NCI-H524 (cell line): ENCODE results near the gene OR51V1.
"Not testable (repeated sequence)": the region's sequence is repeated elsewhere in the genome, so short reads cannot be mapped to it uniquely, and the experiment has no call there.

ENCODE experiments used
- DNase-seq, 2 experiments: peaks; one replicate each; lab custom pipeline; 2025; lab: John Stamatoyannopoulos, UW

The OR51V1 gene

DNA sequence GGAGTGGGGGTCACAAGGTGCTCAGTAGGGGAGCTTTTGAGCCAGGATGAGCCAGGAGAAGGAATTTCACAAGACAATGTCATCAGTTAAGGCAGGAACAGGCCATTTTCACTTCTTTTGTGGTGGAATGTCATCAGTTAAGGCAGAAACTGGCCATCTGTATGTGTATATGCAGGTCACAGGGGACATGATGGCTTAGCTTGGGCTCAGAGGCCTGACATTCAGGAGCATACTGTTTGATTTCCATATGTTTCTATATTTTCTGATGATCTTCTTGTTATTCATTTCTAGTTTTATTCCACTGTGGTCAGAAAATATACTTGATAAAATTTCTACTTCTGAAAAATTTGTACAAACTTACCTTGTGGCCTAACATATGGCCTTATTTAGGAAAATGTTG lies 34.6 kb downstream of the OR51V1 start:
- not testable (repeated sequence) for DNase-seq

GRCh38 chr11:5164807-5165206 lies 35.7 kb downstream of the OR51V1 start:
- DNase-seq, result not testable (repeated sequence)

DNA sequence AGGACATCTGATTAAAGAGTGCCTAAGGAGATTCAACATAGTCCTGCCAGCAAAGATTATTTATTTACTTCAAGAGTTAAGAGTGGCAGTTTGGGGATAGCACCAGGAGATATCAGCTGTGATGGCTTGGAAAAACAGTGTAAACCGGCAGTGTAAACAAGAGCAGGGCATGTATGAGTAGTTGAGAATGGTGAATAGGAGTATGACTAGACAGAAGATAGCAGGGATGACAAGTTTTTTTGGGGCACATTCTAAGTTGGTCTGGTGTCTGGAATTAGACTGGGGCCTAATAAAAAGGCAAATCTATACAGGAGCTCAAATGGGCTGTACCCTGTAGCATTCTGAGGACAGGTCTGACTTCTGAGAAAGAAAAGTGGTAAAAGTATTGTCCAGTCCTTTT lies 39.4 kb downstream of the OR51V1 start:
- not testable (repeated sequence) for DNase-seq

DNA sequence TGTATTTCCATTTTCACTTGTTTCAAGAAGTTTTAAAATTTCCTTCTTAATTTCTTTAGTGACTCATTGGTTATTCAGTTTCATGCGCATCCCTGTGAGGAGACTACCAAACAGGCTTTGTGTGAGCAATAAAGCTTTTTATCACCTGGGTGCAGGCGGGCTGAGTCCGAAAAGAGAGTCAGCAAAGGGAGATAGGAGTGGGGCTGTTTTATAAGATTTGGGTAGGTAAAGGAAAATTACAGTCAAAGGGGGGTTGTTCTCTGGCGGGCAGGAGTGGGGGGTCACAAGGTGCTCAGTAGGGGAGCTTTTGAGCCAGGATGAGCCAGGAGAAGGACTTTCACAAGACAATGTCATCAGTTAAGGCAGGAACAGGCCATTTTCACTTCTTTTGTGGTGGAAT lies 40.3 kb downstream of the OR51V1 start:
- DNase-seq, result not testable (repeated sequence)

DNA sequence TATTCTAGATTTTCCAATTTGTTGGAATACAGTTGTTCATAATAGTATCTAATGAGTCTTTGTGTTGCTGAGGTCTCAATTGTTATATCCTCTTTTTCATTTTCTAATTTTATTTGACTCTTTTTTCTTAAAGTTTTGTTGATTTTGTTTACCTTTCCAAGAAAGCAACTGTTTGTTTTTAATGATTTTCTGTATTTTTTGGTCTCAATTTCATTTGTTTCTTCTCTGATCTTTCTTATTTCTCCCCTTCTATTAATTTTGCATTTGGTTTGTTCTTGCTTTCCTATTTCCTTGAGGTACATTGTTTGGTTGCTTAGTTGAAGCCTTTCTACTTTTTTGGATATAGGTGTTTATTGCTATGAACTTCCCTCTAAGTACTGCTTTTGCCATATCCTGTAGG lies 40.7 kb downstream of the OR51V1 start:
- DNase-seq, result no peak

DNA sequence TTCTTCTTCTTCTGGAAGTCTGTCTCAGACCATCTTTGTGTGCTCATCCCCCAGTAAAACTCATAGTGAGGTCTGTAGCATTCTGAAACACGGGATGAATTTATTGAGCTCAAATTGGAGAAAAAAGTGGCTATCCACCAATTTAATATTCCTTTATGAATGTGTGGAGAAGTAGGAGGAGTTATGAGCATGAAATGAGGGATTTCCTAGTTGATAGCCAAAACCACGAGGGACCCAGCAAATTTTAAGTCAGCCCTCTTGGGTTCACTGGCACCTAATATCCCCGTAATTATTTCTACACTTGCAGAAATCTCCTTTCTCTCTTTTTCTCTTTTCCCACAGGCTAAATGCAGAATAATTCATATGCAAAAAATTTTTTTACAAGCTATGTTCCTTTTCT lies 45.8 kb downstream of the OR51V1 start, which contains the start of gene OR52A1:
Gene OR52A1, minus strand, starts transcription at position 101 of the 400 bp plus-strand sequence. CDS start 2,388 bp downstream, outside the sequence.
- no peak for DNase-seq

DNA sequence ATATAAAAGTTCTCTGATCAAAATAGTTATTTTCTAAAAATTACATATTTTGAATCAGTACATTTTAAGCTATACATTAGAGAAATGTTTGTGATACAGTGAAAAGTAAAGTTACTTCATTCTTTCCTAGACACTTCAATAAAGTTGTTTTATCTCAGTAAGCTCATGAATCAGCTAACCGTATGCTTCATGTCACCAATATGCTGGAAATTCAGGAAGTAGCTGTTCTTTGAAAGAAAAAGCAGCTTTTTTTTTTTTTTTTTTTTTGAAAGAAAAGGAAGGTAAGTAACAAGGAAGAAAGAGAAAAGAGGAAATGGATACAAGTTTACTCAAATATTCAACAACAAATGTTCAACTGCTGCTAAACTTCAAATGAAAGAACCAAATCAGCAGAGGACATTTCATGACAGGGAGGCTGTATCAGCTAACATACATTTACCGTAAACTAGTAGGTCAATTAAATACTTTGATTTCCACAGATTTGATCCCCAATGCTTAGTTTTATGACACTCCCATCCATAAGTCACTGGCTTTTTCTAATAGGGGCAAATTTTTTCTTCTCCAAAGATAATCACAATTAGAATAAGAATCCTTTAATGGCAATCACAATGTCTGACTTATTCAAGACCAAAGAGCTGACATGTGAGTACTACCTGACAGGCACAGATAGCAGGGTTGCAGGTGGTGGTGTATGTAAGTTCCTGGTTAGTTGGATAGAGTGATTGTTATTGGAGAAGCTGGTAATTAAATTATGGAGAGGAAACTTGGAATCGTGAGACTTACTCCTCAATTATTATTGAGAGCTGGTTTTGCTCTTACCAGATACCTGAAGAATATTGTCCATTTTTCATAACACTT lies 46.7 kb downstream of the OR51V1 start:
- no peak for DNase-seq

DNA sequence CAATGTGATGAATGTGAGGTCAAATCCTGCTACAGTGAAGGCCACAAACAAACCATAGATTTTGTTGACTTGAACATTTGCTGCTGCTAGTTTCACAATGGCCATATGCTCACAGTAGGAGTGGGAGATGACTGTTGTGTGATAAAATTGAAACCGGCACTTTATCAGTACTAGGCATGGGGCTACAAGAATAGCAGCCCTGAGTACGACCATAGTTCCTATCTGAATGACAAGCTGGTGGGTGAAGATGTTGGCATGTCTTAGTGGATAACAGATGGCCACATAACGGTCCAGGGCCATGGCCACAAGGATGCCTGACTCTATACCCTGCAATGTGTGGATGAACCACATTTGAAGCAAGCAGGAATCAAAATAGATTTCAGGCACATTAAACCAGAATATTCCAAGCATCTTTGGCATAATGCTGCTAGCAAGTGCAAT lies 48.7 kb downstream of the OR51V1 start:
- no peak for DNase-seq
